Fibroblast of skin of abdomen (primary cell): ENCODE results near the gene CDKL2.
A peak's percentile ranks its signal among the peaks of the same experiment; 100 is the strongest.

Experiments
- DNase-seq: peaks from one replicate; pipeline ENCODE4 v3.0.0-alpha.2; 2013

Gene CDKL2

GRCh38 chr4:75639124-75639695, 8.9 kb upstream of the CDKL2 start:
- DNase-seq: no peak

DNA sequence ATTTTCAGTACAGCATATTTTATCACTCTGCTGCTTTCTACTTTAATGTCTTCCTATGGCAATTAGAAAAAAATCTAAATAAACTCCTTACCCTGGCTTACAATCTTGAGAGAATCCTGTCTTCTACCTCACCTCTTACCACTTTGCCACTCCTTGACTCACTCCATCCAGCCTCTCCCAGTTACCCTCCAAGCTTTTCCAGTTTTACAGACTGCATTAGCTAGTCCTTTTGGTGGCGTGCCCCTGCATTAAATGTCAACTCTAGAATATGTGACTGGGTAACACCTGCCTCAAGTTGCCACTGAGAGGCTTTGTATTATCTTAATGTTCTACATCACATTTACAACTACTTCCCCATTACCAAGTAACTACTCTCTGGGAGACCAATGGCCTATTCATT, 7.5 kb upstream of the CDKL2 start:
- DNase-seq: no peak

- peak; percentile 70 for DNase-seq
Measured at GRCh38 chr4:75637176-75637575, 6.8 kb upstream of the CDKL2 start.

DNA sequence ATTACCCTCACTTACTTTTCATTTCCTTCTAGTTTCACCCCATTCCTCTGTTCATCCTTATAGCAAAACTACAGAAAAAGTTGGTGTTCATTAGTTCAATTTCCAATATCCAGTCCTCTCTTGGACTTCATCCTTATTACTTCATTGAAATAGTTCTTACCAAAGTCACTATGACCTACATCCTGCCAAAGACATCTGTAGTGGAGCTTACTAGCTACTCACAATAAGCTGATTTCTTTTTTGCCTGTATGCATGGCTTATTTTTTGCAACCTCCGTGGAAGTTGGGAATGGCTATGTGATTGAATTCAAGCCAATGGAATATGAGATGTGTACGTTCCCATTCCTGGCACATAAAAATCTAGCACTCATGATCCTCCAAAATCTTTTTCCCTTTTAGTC, 4.6 kb upstream of the CDKL2 start:
- DNase-seq: peak; percentile 21

GRCh38 chr4:75634281-75634680, 4.0 kb upstream of the CDKL2 start:
- DNase-seq: no peak

DNA sequence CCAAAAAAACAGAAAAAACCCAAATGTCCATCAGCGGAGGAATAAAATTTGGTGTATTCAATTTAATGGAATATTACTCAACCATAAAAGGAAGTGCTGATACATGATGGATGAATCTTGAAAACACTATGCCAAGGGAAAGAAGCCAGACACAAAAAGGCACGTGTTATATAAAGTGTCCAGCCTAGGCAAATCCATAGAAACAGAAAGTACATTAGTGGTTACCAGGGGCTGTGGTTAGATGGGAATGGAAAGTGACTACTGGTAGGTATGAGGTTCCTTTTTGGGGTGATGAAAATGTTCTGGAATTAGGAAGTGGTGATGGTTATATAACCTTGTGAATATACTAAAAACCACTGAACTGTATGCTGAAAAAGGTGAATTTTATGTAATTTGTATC, 3.5 kb upstream of the CDKL2 start:
- peak; percentile 68 for DNase-seq

DNA sequence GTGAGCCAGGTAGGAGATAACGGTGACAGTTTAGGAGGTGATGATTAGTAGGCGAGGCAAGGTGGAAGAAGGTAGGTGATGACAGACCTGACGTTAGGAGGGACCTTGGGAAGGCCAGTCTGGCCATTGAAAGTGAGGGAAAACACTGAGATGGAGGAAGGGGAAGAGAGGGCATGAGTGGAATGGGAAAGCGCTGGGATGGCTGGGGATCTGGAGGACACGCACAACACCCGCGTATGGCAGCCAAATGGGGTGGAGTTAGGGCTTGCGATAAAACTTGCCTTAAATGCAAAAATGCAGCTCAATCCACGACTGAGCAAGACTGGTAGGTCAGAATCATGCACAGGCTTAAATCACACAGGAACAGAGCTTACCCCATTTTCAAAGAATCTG, 605 bp upstream of the CDKL2 start:
- no peak for DNase-seq

DNA sequence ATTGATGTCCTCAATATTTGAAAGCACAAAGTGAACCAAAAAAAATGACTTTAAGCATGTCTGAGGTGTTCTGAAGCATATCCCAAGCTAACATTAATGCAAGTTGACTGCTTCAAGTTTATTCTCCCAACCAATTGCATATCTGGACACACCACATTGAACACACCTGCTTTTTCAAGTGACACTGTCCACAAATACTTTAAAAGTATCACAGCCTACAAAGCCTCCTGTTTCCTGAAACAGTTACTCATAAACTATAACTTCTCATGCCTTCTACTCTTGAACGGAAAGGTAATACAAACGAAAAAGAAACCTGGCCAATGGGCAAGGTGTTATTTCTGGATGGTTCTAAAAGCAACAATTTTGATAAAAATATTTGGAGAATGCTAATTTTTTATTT, 1.1 kb downstream of the CDKL2 start:
- DNase-seq: no peak

DNA sequence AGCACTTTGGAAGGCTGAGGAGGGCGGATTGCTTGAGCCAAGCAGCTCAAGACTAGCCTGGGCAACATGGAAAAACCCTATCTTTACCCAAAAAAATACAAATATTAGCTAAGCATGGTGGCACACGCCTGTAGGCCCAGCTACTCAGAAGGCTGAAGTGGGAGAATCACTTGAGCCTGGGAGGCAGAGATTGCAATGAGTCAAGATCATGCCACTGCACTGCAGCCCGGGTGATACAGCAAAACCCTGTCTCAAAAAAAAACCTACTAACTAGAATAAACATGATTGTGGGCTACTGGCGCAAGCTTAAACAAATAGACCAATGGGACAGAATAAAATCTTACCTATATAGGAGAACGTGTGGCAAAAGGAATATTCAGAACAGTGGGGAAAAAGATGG, 7.3 kb downstream of the CDKL2 start:
- no peak for DNase-seq

DNA sequence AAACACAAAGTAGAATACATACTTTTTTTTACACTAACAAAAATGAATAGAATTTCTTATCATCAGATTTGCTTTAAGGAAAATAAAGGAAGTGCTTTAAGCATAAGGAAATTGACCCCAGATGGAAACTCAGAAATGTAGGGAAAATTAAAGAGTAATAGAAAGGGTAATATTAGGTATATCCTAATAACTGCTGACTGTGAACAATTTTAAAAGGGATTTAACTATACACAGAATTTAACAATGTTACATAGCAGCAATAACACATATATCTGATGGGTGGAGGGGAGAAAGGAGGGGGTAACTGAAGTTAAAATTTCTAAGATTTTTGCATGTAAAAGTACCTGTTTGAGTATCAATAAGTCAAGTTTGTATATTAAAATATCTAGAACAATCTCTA, 8.6 kb downstream of the CDKL2 start:
- DNase-seq: no peak

DNA sequence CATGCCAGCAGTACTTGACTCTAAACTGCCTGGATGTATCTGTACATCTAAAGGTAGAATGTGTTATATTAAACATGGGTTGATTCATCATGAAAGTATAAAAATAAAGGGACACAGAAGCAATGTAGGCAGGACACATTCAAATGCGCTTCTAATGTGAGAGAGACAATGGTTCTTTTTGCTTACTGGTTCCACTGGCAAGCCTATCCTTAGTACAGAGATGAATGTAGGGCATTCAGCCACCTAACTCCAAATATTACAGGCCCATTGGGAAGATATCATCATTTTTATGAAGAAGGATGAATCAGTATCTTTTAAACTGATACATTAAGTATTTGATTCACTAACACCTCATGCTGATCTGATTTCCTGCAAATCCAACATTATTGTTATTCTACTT, 18.0 kb downstream of the CDKL2 start:
- no peak for DNase-seq

DNA sequence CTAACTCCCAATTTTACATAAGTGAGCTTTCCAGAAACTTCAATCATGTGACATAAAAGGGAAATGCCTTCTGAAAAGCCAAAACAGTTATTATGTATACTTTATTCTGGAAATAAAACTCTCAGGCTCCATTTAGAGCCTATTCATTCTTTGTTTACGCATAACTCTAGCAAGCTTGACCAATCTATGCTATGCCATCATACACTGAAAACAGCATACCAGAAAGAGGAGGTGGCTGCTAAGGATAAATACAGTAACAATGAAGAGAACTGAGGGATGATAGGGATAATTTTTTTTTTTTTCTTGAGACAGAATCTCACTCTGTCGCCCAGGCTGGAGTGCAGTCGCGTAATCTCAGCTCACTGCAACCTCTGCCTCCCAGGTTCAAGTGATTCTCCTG, 24.4 kb downstream of the CDKL2 start:
- no peak for DNase-seq

- DNase-seq: no peak
Measured at GRCh38 chr4:75599647-75600046, 30.7 kb downstream of the CDKL2 start.

GRCh38 chr4:75598390-75598789, 31.9 kb downstream of the CDKL2 start:
- DNase-seq: peak; percentile 56

DNA sequence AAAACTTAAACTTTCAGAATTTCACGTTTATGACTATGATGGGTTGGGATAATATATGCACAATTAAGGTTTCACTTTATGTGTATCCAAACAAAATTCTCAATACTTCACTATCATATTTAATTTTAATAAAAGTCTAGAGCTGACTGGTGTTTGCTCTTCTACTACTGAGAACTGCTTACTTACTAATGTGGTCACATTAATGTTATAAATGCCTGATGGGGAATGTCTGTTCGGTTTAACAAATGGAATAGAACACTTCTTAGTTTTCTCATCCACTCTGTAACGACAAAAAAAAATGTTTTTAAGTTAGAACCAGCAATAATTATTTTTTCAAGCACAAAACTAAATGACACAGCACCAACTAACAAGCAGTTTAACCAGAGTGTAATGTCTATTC, 34.3 kb downstream of the CDKL2 start:
- DNase-seq: no peak

DNA sequence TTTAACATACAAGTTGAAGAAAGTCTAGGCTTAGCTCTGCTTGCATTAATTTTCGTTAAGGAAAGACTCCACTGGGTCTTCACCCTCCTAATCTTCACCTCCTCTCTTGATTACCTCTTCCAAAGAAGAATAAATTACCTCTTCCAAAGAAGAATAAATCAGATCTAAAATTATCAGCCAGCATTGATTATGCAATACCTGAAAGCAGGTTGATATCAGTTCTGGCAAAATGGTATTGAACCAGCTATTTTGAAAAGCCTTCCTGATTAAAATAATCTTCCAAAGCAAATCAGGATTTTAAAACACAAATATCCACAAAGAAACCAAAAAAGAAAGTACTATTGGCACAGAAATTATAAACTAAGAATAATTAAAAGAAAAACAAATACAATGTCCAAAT, 36.9 kb downstream of the CDKL2 start:
- no peak for DNase-seq

GRCh38 chr4:75584067-75584466, 46.3 kb downstream of the CDKL2 start:
- DNase-seq: peak; percentile 2

- no peak for DNase-seq
Measured at GRCh38 chr4:75567725-75568124, 62.6 kb downstream of the CDKL2 start.

DNA sequence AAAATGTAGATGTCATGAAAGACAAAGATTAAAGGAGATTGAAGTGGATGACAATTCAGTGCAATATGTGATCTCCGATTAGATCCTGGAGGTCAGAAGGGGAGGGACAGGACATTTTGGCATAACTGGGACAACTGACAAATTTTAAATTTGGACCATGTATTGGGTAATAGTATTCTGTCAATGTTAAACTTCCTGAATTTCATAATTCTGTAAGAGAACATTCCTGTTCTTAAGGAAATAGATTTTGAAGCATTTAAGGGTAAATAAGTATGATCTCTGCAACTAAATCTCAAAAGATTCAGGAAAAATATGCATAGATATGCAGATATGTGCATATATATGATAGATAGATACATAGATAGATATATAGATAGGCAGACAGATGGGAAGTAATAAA, 63.4 kb downstream of the CDKL2 start:
- no peak for DNase-seq

- no peak for DNase-seq
Measured at GRCh38 chr4:75565481-75565880, 64.8 kb downstream of the CDKL2 start.

DNA sequence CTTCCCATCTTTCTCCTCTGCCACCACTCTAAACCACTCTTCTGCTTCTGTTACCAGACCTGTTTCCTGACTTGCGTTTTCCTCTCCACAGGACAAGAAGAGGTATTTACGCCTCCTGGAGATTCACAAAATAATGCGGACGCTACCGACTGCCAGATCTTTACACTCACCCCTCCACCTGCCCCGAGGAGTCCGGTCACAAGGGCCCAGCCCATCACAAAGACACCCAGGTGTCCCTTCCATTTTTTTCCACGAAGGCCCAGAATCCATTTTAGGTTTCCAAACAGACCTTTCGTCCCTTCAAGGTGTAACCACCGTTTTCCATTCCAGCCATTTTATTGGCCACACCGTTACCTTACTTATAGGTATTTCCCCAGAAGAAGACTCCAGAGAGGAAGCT, 66.3 kb downstream of the CDKL2 start:
- no peak for DNase-seq

- DNase-seq: peak; percentile 27
Measured at GRCh38 chr4:75561789-75562188, 68.5 kb downstream of the CDKL2 start.

DNA sequence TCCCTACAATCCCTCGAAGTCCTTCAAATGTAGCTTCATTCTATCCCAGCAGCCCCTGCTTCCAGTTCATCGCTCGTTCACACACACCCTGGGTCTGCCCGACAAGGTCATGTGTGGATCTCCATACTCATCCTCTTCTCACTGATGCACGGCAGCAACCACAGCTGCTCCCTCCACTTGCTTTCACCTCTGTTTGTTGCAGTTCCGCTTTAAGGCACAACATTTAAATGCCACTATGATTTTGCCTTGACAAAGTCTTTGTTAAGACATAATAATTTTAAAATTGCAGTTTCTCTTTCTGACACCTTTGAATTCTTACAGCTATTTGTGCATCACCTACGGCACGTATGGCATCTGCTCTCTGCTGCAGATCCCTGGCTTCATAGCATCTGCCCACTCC, 72.6 kb downstream of the CDKL2 start:
- no peak for DNase-seq

DNA sequence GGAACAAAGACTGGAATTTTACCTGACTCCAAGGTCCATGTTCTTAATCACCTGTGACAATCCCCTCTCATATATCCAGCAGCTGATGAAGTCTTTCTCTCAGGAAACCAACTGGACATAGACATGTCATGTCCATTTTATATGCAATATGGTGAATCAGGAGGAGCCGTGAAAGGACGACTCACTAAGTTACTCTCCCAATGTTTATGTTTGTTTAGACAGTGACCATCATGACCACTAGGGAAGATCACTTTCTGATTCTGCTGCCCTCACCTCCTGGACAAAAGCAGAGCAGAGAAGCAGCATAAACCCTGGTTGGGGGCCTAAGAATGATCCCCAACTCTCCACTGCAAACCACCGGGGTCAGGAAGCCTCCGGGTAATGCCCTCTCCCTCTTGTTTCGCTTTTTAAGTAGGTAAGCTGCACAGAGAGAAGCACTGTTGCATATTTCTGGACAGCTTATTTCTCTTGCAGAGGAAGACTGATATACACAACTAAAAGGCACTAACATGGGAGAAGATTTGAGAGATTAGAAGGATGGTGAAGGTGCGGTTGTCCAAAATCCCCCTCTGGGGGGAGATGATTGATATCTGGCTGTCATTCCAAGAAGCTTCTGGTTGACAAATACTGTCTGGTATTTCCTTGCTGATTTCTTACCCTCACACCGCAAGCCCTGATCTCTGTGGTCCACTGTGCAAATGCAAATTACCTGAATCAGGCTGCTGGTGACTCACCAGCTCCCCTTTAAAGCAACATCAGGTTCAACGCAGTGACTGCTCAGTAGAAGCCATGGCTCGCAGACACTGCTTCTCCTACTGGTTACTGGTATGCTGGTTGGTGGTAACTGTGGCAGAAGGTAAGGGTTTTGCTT, 74.8 kb downstream of the CDKL2 start, which contains the start of gene ODAPH:
Gene ODAPH, plus strand, starts transcription at position 773 of the 871 bp plus-strand sequence. Its CDS starts 17 bp downstream, at position 790.
- peak; percentile 78 for DNase-seq
